Ovary (tissue), 9 donors: ENCODE measurements around the gene DNALI1. TPM values are rescaled to one million over a fixed set of nuclear protein-coding genes. Genes with fewer than 3 reads are reported as not detected.

Experiments
- DNase-seq, 5 donors: peaks; one replicate each; pipeline ENCODE4 v3.0.0-alpha.2; 2019 to 2020
- H3K27ac ChIP-seq, 2 donors: fragments of 200-600 bp; one replicate each; pipeline versions ENCODE4 v1.5.1 to v1.8.0; 2019 to 2022
- H3K27me3 ChIP-seq: fragments of 200-600 bp; one replicate; pipeline ENCODE4 v1.8.0; 2022
- H3K36me3 ChIP-seq: fragments of 200-600 bp; sonication (generic); one replicate; pipeline ENCODE4 v1.5.1; 2019
- H3K4me1 ChIP-seq: one replicate; pipeline ENCODE4 v1.8.1; 2013; ENCODE audit warnings: mild to moderate bottlenecking, moderate library complexity; ENCODE audit not compliant: insufficient read depth
- H3K4me3 ChIP-seq: fragments of 200-600 bp; sonication (generic); one replicate; pipeline ENCODE4 v1.5.1; 2017
- H3K9me3 ChIP-seq, 2 donors: fragments of 200-600 bp in 1 of 2; sonication (generic) in 1 of 2; one replicate each; pipeline versions ENCODE4 v1.5.1 to v1.8.1; 2013 to 2019; ENCODE audit warnings: mild to moderate bottlenecking in 1 of 2, moderate library complexity in 1 of 2
- EP300 ChIP-seq: sonication (generic); formaldehyde crosslinking; IDR thresholded peaks from one replicate; pipeline ENCODE4 v1.6.1; 2017; ENCODE audit warnings: antibody characterized with exemption
- POLR2A ChIP-seq: fragments of 450-650 bp; IDR thresholded peaks from one replicate; pipeline ENCODE4 v1.6.1; 2017; ENCODE audit warnings: antibody characterized with exemption, mild to moderate bottlenecking, moderate library complexity
- WGBS, 3 donors: extraction: QIAGEN DNeasy Blood & Tissue Kit in 1 of 3; methylation state at CpG; one replicate each; pipeline versions ENCODE4 v1.1.5 to v1.1.7; 2013 to 2017; 5-methylcytosine and 5-hydroxymethylcytosine counted together
- intact Hi-C, 4 donors: fragments of 100-400 bp; cut with DNase I; formaldehyde crosslinking; loops; one replicate each; pipeline versions ENCODE4 v1.11.0 to v1.15.1; 2022 to 2023
- polyA plus RNA-seq, 2 donors: library from polyadenylated mRNA; stranded (reverse); fragments of 200-250 nt in 1 of 2; fragments of 350-450 nt in 1 of 2; fragmentation: Illumina TruSeq in 1 of 2; extraction: RNeasy Lipid Tissue Mini Kit (QIAGEN cat#74804) in 1 of 2; gene quantifications; one replicate each; pipeline ENCODE4 v1.2.3, GENCODE V29; 2013 to 2014
- small RNA-seq: library from RNA; depleted of rRNA; stranded (forward); fragments of <200 nt; gene quantifications from one replicate; pipeline ENCODE3, GENCODE V24; 2016
- total RNA-seq, 7 donors: library from RNA; depleted of rRNA in 2 of 7; stranded (reverse); fragments of >200 nt in 2 of 7; fragmentation: NEBNext Ultra II Directional in 3 of 7; extraction: Animal tissue kit (Norgen Biotek cat#: 25700) in 3 of 7; gene quantifications; one replicate each; pipeline versions ENCODE4 v1.1.0 to v1.2.4, GENCODE V29; 2016 to 2023
- TF ChIP-seq, protein P1 (sequence below), 3 donors: fragments of 450-650 bp in 2 of 3; fragments of 200-600 bp in 1 of 3; IDR thresholded peaks; one replicate each; pipeline versions ENCODE4 v1.5.1 to v1.8.0; 2016 to 2022; ENCODE audit warnings: antibody characterized with exemption in 3 of 3, mild to moderate bottlenecking in 1 of 3
- donor health status: DM: no; HTN: no; CAD: no; lungs with moderate emphysema.
- donor health status: DM: no; HTN: no; CAD: no.
- donor health status: Bipolar disorder and iron deficiency.
- donor health status: DM: yes; HTN: yes; CAD: no.
- donor health status: DM: no; HTN: no; CAD: no.
- donor health status: DM: yes; HTN: yes; CAD: no.

DNALI1 gene
- total and polyA plus RNA-seq, 9 donors, result 13.0 to 37.6 (median 17.8) TPM

- intact Hi-C loops, result no loop called here
- no peak for DNase-seq
- 80 to 92% (median 85%) methylated on average over 5 of the region's 5 CpGs for WGBS, 3 donors
These were observed 57.4 kb downstream of the DNALI1 start for GRCh38 chr1:37614105-37614504.

GRCh38 chr1:37616330-37616729 is 59.6 kb downstream of the DNALI1 start:
- TF ChIP-seq EP300 (no peak), POLR2A (no peak)
- TF ChIP-seq, protein P1, sequence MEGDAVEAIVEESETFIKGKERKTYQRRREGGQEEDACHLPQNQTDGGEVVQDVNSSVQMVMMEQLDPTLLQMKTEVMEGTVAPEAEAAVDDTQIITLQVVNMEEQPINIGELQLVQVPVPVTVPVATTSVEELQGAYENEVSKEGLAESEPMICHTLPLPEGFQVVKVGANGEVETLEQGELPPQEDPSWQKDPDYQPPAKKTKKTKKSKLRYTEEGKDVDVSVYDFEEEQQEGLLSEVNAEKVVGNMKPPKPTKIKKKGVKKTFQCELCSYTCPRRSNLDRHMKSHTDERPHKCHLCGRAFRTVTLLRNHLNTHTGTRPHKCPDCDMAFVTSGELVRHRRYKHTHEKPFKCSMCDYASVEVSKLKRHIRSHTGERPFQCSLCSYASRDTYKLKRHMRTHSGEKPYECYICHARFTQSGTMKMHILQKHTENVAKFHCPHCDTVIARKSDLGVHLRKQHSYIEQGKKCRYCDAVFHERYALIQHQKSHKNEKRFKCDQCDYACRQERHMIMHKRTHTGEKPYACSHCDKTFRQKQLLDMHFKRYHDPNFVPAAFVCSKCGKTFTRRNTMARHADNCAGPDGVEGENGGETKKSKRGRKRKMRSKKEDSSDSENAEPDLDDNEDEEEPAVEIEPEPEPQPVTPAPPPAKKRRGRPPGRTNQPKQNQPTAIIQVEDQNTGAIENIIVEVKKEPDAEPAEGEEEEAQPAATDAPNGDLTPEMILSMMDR (IDR thresholded peaks at IDR 0.05), result no peak
- Histone ChIP-seq H3K27ac (no peak overlapping the region), H3K9me3 (no peaks in the 10 kb centered on the region), H3K4me1 (no peaks in the 10 kb centered on the region), H3K27me3 (no peaks in the 10 kb centered on the region), H3K36me3 (no peaks in the 10 kb centered on the region), H3K4me3 (no peak overlapping the region)
- intact Hi-C loops, result no loop called here
- no peak for DNase-seq
- WGBS, 3 donors, result 73 to 83% (median 80%) methylated on average over 14 of the region's 14 CpGs

More at GRCh38 chr1:37614105-37614504, 57.4 kb downstream of the DNALI1 start:
- H3K4me3 ChIP-seq, result no peak overlapping the region
- H3K36me3 ChIP-seq, result no peaks in the 10 kb centered on the region
- H3K9me3 ChIP-seq, result no peaks in the 10 kb centered on the region
- TF ChIP-seq POLR2A, result no peak
- TF ChIP-seq EP300, result no peak
- TF ChIP-seq, protein P1 (IDR thresholded peaks at IDR 0.05), result no peak
- H3K27ac ChIP-seq, result no peak overlapping the region
- no peaks in the 10 kb centered on the region for H3K27me3 ChIP-seq
- no peaks in the 10 kb centered on the region for H3K4me1 ChIP-seq

Small RNAs within 50 kb of the gene (small RNA-seq; reads per million reads assigned to genes)
- gene AL034379.1, result not detected

Other genes starting within 250 kb of the DNALI1 start
- gene ZC3H12A, start 82.4 kb upstream of the DNALI1 start, total RNA-seq, result 10 to 100 TPM in 3 of 7 donors, 1 to 10 TPM in 4; 5.4 to 86.6 (median 7.2) TPM
- 1 to 10 TPM; 1.4 to 3.6 TPM for gene ZC3H12A, start 82.4 kb upstream of the DNALI1 start, polyA plus RNA-seq
- 10 to 100 TPM; 38.7 to 71.3 (median 64.1) TPM for gene MEAF6, start 42.2 kb upstream of the DNALI1 start, total RNA-seq
- gene MEAF6, start 42.2 kb upstream of the DNALI1 start, polyA plus RNA-seq, result 100 to 1,000 TPM in 1 of 2 donors, 10 to 100 TPM in 1; 62.1 to 108 TPM
- 10 to 100 TPM in 5 of 7 donors, 1 to 10 TPM in 2; 8.3 to 21.4 (median 16.5) TPM for gene SNIP1, start 2.6 kb upstream of the DNALI1 start, total RNA-seq
- 10 to 100 TPM in 1 of 2 donors, 1 to 10 TPM in 1; 6.5 to 16.6 TPM for gene SNIP1, start 2.6 kb upstream of the DNALI1 start, polyA plus RNA-seq
- gene GNL2, start 39.0 kb downstream of the DNALI1 start, total RNA-seq, result 10 to 100 TPM; 26.6 to 43.0 (median 31.7) TPM
- gene GNL2, start 39.0 kb downstream of the DNALI1 start, polyA plus RNA-seq, result 10 to 100 TPM; 22.3 to 44.5 TPM
- gene RSPO1, start 78.0 kb downstream of the DNALI1 start, total RNA-seq, result 10 to 100 TPM in 3 of 7 donors, 1 to 10 TPM in 3, under 1 TPM in 1; 0.23 to 21.4 (median 7.5) TPM
- gene RSPO1, start 78.0 kb downstream of the DNALI1 start, polyA plus RNA-seq, result 1 to 10 TPM in 1 of 2 donors, under 1 TPM in 1; 0.35 to 3.3 TPM
- 1 to 10 TPM in 2 of 7 donors, under 1 TPM in 5; 0.11 to 1.3 (median 0.42) TPM for gene CDCA8, start 135.6 kb downstream of the DNALI1 start, total RNA-seq
- gene CDCA8, start 135.6 kb downstream of the DNALI1 start, polyA plus RNA-seq, result 1 to 10 TPM in 1 of 2 donors, under 1 TPM in 1; 0.84 to 1.9 TPM
- gene EPHA10, start 208.2 kb downstream of the DNALI1 start, total RNA-seq, result under 1 TPM in 4 of 7 donors, not detected in 3; 0.20 to 0.69 (median 0.50) TPM
- under 1 TPM; 0.02 to 0.05 TPM for gene EPHA10, start 208.2 kb downstream of the DNALI1 start, polyA plus RNA-seq
- gene MANEAL, start 236.9 kb downstream of the DNALI1 start, total RNA-seq, result 1 to 10 TPM in 5 of 7 donors, under 1 TPM in 1, not detected in 1; 0.66 to 2.2 (median 1.7) TPM
- gene MANEAL, start 236.9 kb downstream of the DNALI1 start, polyA plus RNA-seq, result 1 to 10 TPM in 1 of 2 donors, under 1 TPM in 1; 0.99 to 3.7 TPM